Naive B cell (primary cell): ENCODE data around the gene UPF1. TPM values are rescaled to one million over a fixed set of nuclear protein-coding genes. Genes with fewer than 3 reads are reported as not detected.
"Not testable (repeated sequence)": the region's sequence is repeated elsewhere in the genome, so short reads cannot be mapped to it uniquely, and the experiment has no call there.

Experiments used
- ATAC-seq, 2 donors: fragments of 150-1000 bp; cut with Tn5 transposase; 2 replicates each; pipeline ENCODE4 v1.10.0; 2021; ENCODE audit warnings: low read depth in 2 of 2, mild to moderate bottlenecking in 2 of 2, moderate library complexity in 2 of 2
- DNase-seq: peaks from one replicate; pipeline ENCODE4 v3.0.0; 2022
- H3K27ac Mint-ChIP-seq, 6 donors: one replicate each; pipeline ENCODE4 v1.8.0; 2020 to 2022; ENCODE audit warnings: mild to moderate bottlenecking in 6 of 6, mixed read lengths in 6 of 6, moderate library complexity in 5 of 6, inconsistent platforms in 2 of 6
- H3K27me3 Mint-ChIP-seq, 3 donors: one replicate each; pipeline ENCODE4 v1.8.0; 2021 to 2022; ENCODE audit warnings: mixed read lengths in 3 of 3, mild to moderate bottlenecking in 1 of 3
- H3K36me3 Mint-ChIP-seq, 2 donors: one replicate each; pipeline ENCODE4 v1.8.0; 2020 to 2022; ENCODE audit warnings: mixed read lengths in 2 of 2, inconsistent platforms in 1 of 2, mild to moderate bottlenecking in 1 of 2
- H3K4me1 Mint-ChIP-seq, 3 donors: one replicate each; pipeline ENCODE4 v1.8.0; 2020 to 2022; ENCODE audit warnings: mixed read lengths in 3 of 3, inconsistent platforms in 1 of 3, mild to moderate bottlenecking in 1 of 3, moderate library complexity in 1 of 3
- H3K4me3 Mint-ChIP-seq, 8 donors: one replicate each; pipeline ENCODE4 v1.8.0; 2020 to 2022; ENCODE audit warnings: mild to moderate bottlenecking in 8 of 8, mixed read lengths in 8 of 8, moderate library complexity in 8 of 8, inconsistent platforms in 2 of 8
- H3K9me3 Mint-ChIP-seq, 7 donors: one replicate each; pipeline ENCODE4 v1.8.0; 2020 to 2022; ENCODE audit warnings: mixed read lengths in 7 of 7, mild to moderate bottlenecking in 5 of 7, inconsistent platforms in 2 of 7, moderate library complexity in 1 of 7
- polyA plus RNA-seq, 6 donors: library from polyadenylated mRNA; unstranded; fragments of 300-500 nt; fragmentation: Illumina TruSeq; gene quantifications; one replicate each; pipeline ENCODE4 v1.2.3, GENCODE V29; 2021; ENCODE audit warnings: low read depth in 6 of 6

Gene UPF1
- polyA plus RNA-seq, 6 donors from 2014 or later = 2.2 to 21.3 (median 10.0) TPM

- Mint-ChIP-seq H3K27me3 (peaks cover 13 to 28% (median 24%) of the 10 kb centered on the region in 3 donors), H3K9me3 (no peaks in the 10 kb centered on the region), H3K36me3 (peaks cover 0 to 15% of the 10 kb centered on the region in 2 donors), H3K4me3 (no peak overlapping the region), H3K4me1 (peaks cover 5 to 23% (median 13%) of the 10 kb centered on the region in 3 donors), H3K27ac (no peak overlapping the region)
- DNase-seq (no peak), ATAC-seq (no peak)
These were observed 67.0 kb downstream of the UPF1 start for GRCh38 chr19:18898607-18899408.

DNA sequence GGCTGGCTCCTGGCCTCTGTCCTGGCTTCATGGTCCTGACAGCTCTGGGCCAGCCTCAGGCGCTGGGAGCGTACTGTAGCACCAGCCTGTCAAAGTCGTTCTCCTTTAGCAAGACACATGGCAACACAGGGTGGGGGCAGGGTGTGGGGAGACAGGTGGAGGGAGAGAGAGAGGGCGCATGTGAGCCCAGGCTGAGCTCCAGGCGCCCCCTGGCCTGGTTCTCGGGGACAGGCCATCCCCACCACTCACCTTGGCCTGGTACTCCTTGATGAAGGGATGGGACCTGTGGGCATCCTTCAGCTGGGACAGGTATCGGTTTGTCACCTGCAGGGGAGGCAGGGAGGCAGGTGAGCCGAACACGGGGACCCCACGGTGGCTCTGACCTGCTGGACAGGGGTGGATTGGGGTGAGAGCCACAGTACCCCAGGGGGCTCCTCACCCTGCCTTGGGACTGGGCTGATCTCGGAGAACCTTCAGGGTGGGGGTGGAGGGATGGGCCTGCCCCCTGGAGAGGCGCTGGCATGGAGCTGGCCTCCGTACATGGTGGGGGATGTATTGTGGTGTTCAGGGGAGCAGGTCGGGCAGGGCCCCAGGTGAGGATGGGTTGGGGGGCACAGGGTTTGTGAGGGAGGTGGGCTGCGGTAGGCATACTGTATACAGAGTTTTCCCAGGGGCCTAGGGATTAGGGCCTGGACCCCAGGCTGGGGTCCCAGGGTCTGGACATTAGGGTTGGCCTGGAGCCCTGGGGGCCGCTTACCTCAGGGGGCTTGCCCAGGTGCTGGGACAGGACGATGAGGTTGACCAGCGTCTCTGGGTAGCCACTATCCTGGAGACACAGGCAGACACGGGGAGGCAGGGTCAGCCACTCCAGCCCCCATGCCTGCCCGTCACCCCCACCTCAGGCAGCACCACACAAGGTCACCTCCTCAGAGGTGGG lies 68.1 kb downstream of the UPF1 start:
- H3K36me3 Mint-ChIP-seq = peaks cover 0 to 15% of the 10 kb centered on the region in 2 donors
- H3K4me1 Mint-ChIP-seq = peaks cover 5 to 21% (median 13%) of the 10 kb centered on the region in 3 donors
- DNase-seq = no peak
- no peak for ATAC-seq
- no peaks in the 10 kb centered on the region for H3K9me3 Mint-ChIP-seq
- H3K27me3 Mint-ChIP-seq = peaks cover 11 to 21% (median 20%) of the 10 kb centered on the region in 3 donors
- H3K4me3 Mint-ChIP-seq = peak overlapping the region in 1 of 8 donors; percentile 35
- peak overlapping the region in 1 of 6 donors; percentile 38 for H3K27ac Mint-ChIP-seq

DNA sequence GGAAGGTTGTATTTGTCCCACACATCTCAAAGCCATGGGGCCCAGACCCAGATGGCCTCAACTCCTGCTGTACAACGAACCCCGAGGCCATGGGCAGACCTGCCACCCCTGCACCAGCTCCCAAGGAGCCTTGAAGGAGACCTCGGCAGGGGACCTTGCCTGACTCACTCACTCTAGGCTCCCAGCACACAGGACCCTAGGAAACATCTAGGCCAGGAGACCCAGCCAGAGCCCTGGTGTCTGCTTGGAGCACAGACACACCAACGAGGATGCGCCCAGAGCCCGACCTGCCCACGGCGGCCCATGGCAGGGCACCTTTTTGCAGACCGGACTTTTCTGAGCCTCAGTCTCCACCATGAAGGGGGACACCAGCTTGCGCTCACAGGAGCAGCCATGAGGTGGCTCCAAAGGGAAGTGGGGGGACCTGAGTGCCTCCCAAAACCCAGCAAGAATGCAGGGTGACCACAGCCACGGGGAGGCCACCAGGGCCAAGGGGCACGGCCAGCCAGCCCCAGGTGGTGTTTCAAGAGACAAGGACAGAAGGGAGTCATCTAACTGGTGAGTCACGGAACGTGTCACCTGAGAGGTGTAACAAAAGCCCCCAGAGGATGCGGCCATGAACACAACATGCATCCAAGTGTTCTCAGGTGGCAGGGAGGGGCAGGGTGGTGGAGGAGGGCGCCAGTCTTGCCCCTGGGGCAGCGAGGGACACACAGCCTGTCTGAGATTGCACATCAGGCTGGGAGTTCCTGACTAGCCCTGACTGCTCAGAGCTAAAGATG lies 69.1 kb downstream of the UPF1 start:
- Mint-ChIP-seq H3K27ac (no peak overlapping the region), H3K27me3 (peaks cover 11 to 20% (median 18%) of the 10 kb centered on the region in 3 donors), H3K4me1 (peaks cover 5 to 21% (median 13%) of the 10 kb centered on the region in 3 donors), H3K4me3 (no peak overlapping the region), H3K36me3 (peaks cover 0 to 24% of the 10 kb centered on the region in 2 donors), H3K9me3 (no peaks in the 10 kb centered on the region)
- ATAC-seq (no peak), DNase-seq (no peak)

- Mint-ChIP-seq H3K36me3 (peaks cover 0 to 24% of the 10 kb centered on the region in 2 donors), H3K4me3 (no peak overlapping the region), H3K9me3 (no peaks in the 10 kb centered on the region), H3K4me1 (peaks cover 2 to 17% (median 12%) of the 10 kb centered on the region in 3 donors), H3K27ac (no peak overlapping the region), H3K27me3 (peaks cover 9 to 15% (median 14%) of the 10 kb centered on the region in 3 donors)
- ATAC-seq (no peak), DNase-seq (no peak)
These were observed 69.7 kb downstream of the UPF1 start for GRCh38 chr19:18901491-18901890.

DNA sequence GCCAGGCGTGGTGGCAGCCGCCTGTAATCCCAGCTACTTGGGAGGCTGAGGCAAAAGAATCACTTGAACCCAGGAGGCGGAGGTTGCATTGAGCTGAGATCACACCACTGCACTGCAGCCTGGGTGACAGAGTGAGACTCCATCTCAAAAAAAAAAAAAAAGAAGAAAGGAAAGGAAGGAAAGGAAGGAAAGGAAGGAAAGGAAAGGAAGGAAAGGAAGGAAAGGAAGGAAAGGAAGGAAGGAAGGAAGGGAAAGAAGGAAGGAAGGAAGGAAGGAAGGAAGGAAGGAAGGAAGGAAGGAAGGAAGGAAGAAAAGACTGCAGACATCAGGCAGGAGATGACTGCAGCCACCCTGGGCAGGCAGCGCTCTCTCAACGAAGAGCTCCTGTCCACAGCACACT lies 70.8 kb downstream of the UPF1 start:
- H3K9me3 Mint-ChIP-seq, ATAC-seq, H3K4me1 Mint-ChIP-seq, H3K4me3 Mint-ChIP-seq, DNase-seq, H3K27me3 Mint-ChIP-seq: not testable (repeated sequence)
- H3K27ac Mint-ChIP-seq = peak overlapping the region in 1 of 6 donors; percentile 47
- peaks cover 0 to 20% of the 10 kb centered on the region in 2 donors for H3K36me3 Mint-ChIP-seq

- Mint-ChIP-seq H3K4me1 (peaks cover 0 to 8% (median 0%) of the 10 kb centered on the region in 3 donors), H3K9me3 (no peaks in the 10 kb centered on the region), H3K27me3 (no peaks in the 10 kb centered on the region), H3K4me3 (no peak overlapping the region), H3K27ac (peak overlapping the region in 1 of 6 donors; percentile 34), H3K36me3 (peaks cover 0 to 16% of the 10 kb centered on the region in 2 donors)
- ATAC-seq = no peak
- DNase-seq = no peak
These were observed 71.6 kb downstream of the UPF1 start for GRCh38 chr19:18903156-18904037.

DNA sequence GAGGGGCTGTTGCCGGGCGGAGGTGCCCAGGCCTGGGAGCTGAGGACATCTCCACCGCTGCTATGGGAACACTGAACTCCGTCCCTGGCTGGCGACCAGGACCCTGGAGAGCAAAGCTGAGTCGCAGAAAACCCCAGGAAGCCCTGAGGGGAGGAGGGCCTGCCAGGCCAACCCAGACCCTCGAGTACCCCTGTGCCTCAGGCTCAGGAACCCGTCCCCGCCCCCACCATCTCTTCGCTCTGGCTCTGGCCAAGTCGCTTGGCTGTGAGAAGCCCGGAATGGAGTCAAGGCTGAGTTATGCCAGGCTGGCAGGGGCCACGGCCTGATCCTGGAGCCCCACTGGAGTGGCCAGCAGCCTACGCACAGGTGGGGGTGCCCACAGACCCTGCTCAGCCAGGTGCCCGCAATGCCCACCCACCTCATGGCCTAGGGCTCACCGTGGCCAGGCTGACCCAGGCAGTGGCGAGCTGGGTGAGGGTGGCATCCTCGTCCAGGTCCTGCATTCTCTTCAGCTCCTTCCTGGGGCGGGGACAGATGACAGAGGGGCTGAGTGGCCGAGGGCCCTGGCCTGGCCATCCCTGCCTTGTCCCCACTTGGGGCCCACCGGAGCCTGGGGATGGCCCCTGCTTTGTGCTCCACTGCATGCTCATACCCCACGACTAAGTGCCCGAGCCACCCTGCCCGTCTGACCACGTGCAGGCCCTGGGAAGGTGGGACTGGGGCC lies 72.7 kb downstream of the UPF1 start:
- H3K4me1 Mint-ChIP-seq = peaks cover 0 to 8% (median 0%) of the 10 kb centered on the region in 3 donors

GRCh38 chr19:18905058-18905456 lies 73.3 kb downstream of the UPF1 start:
- DNase-seq = no peak
- Mint-ChIP-seq H3K9me3 (no peaks in the 10 kb centered on the region), H3K4me1 (peaks cover 0 to 8% (median 0%) of the 10 kb centered on the region in 3 donors), H3K36me3 (peaks cover 0 to 10% of the 10 kb centered on the region in 2 donors), H3K4me3 (no peak overlapping the region), H3K27me3 (no peaks in the 10 kb centered on the region), H3K27ac (peak overlapping the region in 1 of 6 donors; percentile 32)
- no peak for ATAC-seq

More for the DNA sequence above, 72.7 kb downstream of the UPF1 start:
- no peaks in the 10 kb centered on the region for H3K27me3 Mint-ChIP-seq
- no peak overlapping the region for H3K4me3 Mint-ChIP-seq
- no peak for DNase-seq
- H3K36me3 Mint-ChIP-seq = peaks cover 0 to 15% of the 10 kb centered on the region in 2 donors
- no peak for ATAC-seq
- no peak overlapping the region for H3K27ac Mint-ChIP-seq
- no peaks in the 10 kb centered on the region for H3K9me3 Mint-ChIP-seq

DNA sequence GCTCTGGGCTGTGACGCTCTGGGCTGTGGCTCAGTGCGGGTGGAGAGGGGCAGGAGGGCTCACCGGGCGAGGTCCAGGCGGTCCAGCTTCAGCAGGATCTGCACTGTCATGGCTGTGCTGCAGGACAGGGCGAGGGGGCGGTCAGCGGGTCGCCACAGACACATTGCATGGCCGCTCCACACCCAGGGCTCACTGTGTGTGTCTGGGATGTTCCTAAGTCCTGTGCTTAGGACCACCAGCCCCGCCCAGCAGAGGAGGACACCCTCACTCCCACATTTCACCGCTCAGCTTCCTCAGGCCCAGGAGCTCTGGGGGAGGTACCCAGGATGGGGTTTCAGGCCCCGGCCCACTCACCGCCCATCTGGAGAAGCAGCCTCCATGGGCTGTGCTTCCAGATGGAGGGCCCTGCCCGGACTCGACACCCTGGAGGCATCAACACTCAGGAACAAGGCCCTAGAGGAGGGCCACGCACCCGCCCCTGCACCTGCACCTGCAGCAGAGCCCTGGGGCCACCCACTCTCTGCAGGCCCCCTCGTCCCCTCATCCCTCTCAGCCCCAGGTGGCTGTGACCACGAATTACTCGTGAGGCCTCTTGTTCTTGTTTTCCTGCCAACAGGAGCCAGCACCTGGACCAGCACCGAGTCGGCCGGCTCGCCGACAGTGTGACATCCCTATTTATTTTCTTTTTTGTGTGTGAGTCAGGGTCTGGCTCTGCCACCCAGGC lies 73.9 kb downstream of the UPF1 start:
- no peak for ATAC-seq
- peaks cover 0 to 8% (median 0%) of the 10 kb centered on the region in 3 donors for H3K4me1 Mint-ChIP-seq
- peak overlapping the region in 1 of 6 donors; percentile 32 for H3K27ac Mint-ChIP-seq
- no peaks in the 10 kb centered on the region for H3K27me3 Mint-ChIP-seq
- peaks cover 0 to 9% of the 10 kb centered on the region in 2 donors for H3K36me3 Mint-ChIP-seq
- no peaks in the 10 kb centered on the region for H3K9me3 Mint-ChIP-seq
- no peak overlapping the region for H3K4me3 Mint-ChIP-seq
- DNase-seq = no peak

GRCh38 chr19:18906605-18907519 lies 75.1 kb downstream of the UPF1 start:
- peaks cover 0 to 9% of the 10 kb centered on the region in 2 donors for H3K36me3 Mint-ChIP-seq

More at GRCh38 chr19:18906605-18907519, 75.1 kb downstream of the UPF1 start:
- DNase-seq = no peak
- Mint-ChIP-seq H3K9me3 (no peaks in the 10 kb centered on the region), H3K27ac (peak overlapping the region in 1 of 6 donors; percentile 76), H3K27me3 (no peaks in the 10 kb centered on the region), H3K4me3 (no peak overlapping the region), H3K4me1 (peaks cover 0 to 8% (median 3%) of the 10 kb centered on the region in 3 donors)
- ATAC-seq = no peak
